Measurements from ENCODE around the gene CTAGE9. TPM values are rescaled to one million over a fixed set of nuclear protein-coding genes. Genes with fewer than 3 reads are reported as not detected.
"Not testable (repeated sequence)": the region's sequence is repeated elsewhere in the genome, so short reads cannot be mapped to it uniquely, and the experiment has no call there.

Gene CTAGE9
- total RNA-seq, 1 experiment from 2014 or later, result not detected

GRCh38 chr6:131739136-131739535, 28.3 kb upstream of the CTAGE9 start:
- Histone ChIP-seq H3K27me3 (no peaks in the 10 kb centered on the region), H3K4me1 (no peaks in the 10 kb centered on the region; the same call in 1 of the 2 replicates), H3K4me3 (no peak overlapping the region), H3K9me3 (replicated peaks) (no peaks in the 10 kb centered on the region), H3K27ac (no peak overlapping the region), H3K36me3 (no peaks in the 10 kb centered on the region)
- DNase-seq, result no peak

GRCh38 chr6:131736811-131737210, 26.0 kb upstream of the CTAGE9 start:
- H3K27ac ChIP-seq, result no peak overlapping the region
- H3K4me1 ChIP-seq, result no peaks in the 10 kb centered on the region
- no peak overlapping the region for H3K4me3 ChIP-seq
- H3K27me3 ChIP-seq, result no peaks in the 10 kb centered on the region
- no peak for DNase-seq
- no peaks in the 10 kb centered on the region for H3K9me3 ChIP-seq (replicated peaks)
- H3K36me3 ChIP-seq, result no peaks in the 10 kb centered on the region

- peak; percentile 9 to 21 for DNase-seq
- Histone ChIP-seq H3K4me3 (peak overlapping the region; percentile 33), H3K4me1 (no peaks in the 10 kb centered on the region), H3K27me3 (no peaks in the 10 kb centered on the region), H3K27ac (no peak overlapping the region), H3K9me3 (replicated peaks) (no peaks in the 10 kb centered on the region), H3K36me3 (no peaks in the 10 kb centered on the region)
Observed at GRCh38 chr6:131736003-131736596, 25.3 kb upstream of the CTAGE9 start.

GRCh38 chr6:131733376-131734016, 22.7 kb upstream of the CTAGE9 start:
- Histone ChIP-seq H3K27ac (no peak overlapping the region), H3K36me3 (no peaks in the 10 kb centered on the region), H3K4me1 (no peaks in the 10 kb centered on the region), H3K4me3 (no peak overlapping the region), H3K27me3 (no peaks in the 10 kb centered on the region), H3K9me3 (replicated peaks) (no peaks in the 10 kb centered on the region)
- DNase-seq, result no peak

GRCh38 chr6:131731224-131731623, 20.4 kb upstream of the CTAGE9 start:
- Histone ChIP-seq H3K4me3 (no peak overlapping the region), H3K27me3 (no peaks in the 10 kb centered on the region), H3K36me3 (no peaks in the 10 kb centered on the region), H3K4me1 (no peaks in the 10 kb centered on the region), H3K27ac (no peak overlapping the region), H3K9me3 (replicated peaks) (no peaks in the 10 kb centered on the region)
- DNase-seq, result no peak

GRCh38 chr6:131730264-131730663, 19.4 kb upstream of the CTAGE9 start:
- Histone ChIP-seq H3K27me3 (no peaks in the 10 kb centered on the region), H3K27ac (no peak overlapping the region), H3K9me3 (replicated peaks) (no peaks in the 10 kb centered on the region), H3K4me1 (no peaks in the 10 kb centered on the region), H3K4me3 (no peak overlapping the region), H3K36me3 (no peaks in the 10 kb centered on the region)
- DNase-seq, result no peak

GRCh38 chr6:131729550-131729949, 18.7 kb upstream of the CTAGE9 start:
- Histone ChIP-seq H3K9me3 (replicated peaks) (no peaks in the 10 kb centered on the region), H3K4me1 (no peaks in the 10 kb centered on the region), H3K27me3 (no peaks in the 10 kb centered on the region), H3K27ac (no peak overlapping the region), H3K4me3 (no peak overlapping the region), H3K36me3 (no peaks in the 10 kb centered on the region)
- DNase-seq, result no peak

GRCh38 chr6:131728296-131728939, 17.6 kb upstream of the CTAGE9 start:
- no peaks in the 10 kb centered on the region for H3K36me3 ChIP-seq
- no peaks in the 10 kb centered on the region for H3K27me3 ChIP-seq
- no peak overlapping the region for H3K27ac ChIP-seq
- H3K4me1 ChIP-seq, result no peaks in the 10 kb centered on the region
- H3K9me3 ChIP-seq (replicated peaks), result no peaks in the 10 kb centered on the region
- no peak for DNase-seq
- H3K4me3 ChIP-seq, result no peak overlapping the region

- Histone ChIP-seq H3K36me3 (no peaks in the 10 kb centered on the region), H3K27ac (no peak overlapping the region), H3K9me3 (replicated peaks) (no peaks in the 10 kb centered on the region), H3K27me3 (no peaks in the 10 kb centered on the region), H3K4me1 (no peaks in the 10 kb centered on the region), H3K4me3 (no peak overlapping the region)
- no peak for DNase-seq
Observed at GRCh38 chr6:131727868-131728267, 17.1 kb upstream of the CTAGE9 start.

- Histone ChIP-seq H3K27me3 (no peaks in the 10 kb centered on the region), H3K4me3 (no peak overlapping the region), H3K9me3 (replicated peaks) (no peaks in the 10 kb centered on the region), H3K27ac (no peak overlapping the region), H3K36me3 (no peaks in the 10 kb centered on the region), H3K4me1 (no peaks in the 10 kb centered on the region)
- DNase-seq, result no peak
Observed at GRCh38 chr6:131727467-131727866, 16.6 kb upstream of the CTAGE9 start.

- DNase-seq, result no peak
- Histone ChIP-seq H3K27ac (no peak overlapping the region), H3K9me3 (replicated peaks) (no peaks in the 10 kb centered on the region)
Observed at GRCh38 chr6:131724114-131724513, 13.3 kb upstream of the CTAGE9 start.

GRCh38 chr6:131721161-131721560, 10.3 kb upstream of the CTAGE9 start:
- Histone ChIP-seq H3K4me3 (no peak overlapping the region), H3K27me3 (no peaks in the 10 kb centered on the region), H3K4me1 (no peaks in the 10 kb centered on the region), H3K27ac (no peak overlapping the region), H3K9me3 (replicated peaks) (no peaks in the 10 kb centered on the region), H3K36me3 (no peaks in the 10 kb centered on the region)
- no peak for DNase-seq

More at GRCh38 chr6:131724114-131724513, 13.3 kb upstream of the CTAGE9 start:
- no peaks in the 10 kb centered on the region for H3K36me3 ChIP-seq
- H3K4me1 ChIP-seq, result no peaks in the 10 kb centered on the region
- no peaks in the 10 kb centered on the region for H3K27me3 ChIP-seq
- no peak overlapping the region for H3K4me3 ChIP-seq

GRCh38 chr6:131717836-131718542, 7.2 kb upstream of the CTAGE9 start:
- no peaks in the 10 kb centered on the region for H3K27me3 ChIP-seq
- H3K4me3 ChIP-seq, result no peak overlapping the region
- H3K27ac ChIP-seq, result no peak overlapping the region
- H3K4me1 ChIP-seq, result no peaks in the 10 kb centered on the region
- no peaks in the 10 kb centered on the region for H3K36me3 ChIP-seq
- DNase-seq, result peak in 1 of 2 experiments; percentile 7
- H3K9me3 ChIP-seq (replicated peaks), result no peaks in the 10 kb centered on the region

- H3K36me3 ChIP-seq, result not testable (repeated sequence)
Observed at GRCh38 chr6:131715567-131715966, 4.8 kb upstream of the CTAGE9 start.

GRCh38 chr6:131703905-131704304, 6.9 kb downstream of the CTAGE9 start:
- not testable (repeated sequence) for H3K27ac ChIP-seq; H3K36me3 ChIP-seq; H3K4me3 ChIP-seq; H3K4me1 ChIP-seq; DNase-seq; H3K27me3 ChIP-seq; H3K9me3 ChIP-seq (replicated peaks)

More at GRCh38 chr6:131715567-131715966, 4.8 kb upstream of the CTAGE9 start:
- DNase-seq; H3K4me3 ChIP-seq; H3K27ac ChIP-seq; H3K9me3 ChIP-seq (replicated peaks); H3K4me1 ChIP-seq; H3K27me3 ChIP-seq: not testable (repeated sequence)

All from SJCRH30 (cell line).